ENCODE results near the gene SPART.
"Not testable (repeated sequence)": the region's sequence is repeated elsewhere in the genome, so short reads cannot be mapped to it uniquely, and the experiment has no call there.

SPART gene

DNA sequence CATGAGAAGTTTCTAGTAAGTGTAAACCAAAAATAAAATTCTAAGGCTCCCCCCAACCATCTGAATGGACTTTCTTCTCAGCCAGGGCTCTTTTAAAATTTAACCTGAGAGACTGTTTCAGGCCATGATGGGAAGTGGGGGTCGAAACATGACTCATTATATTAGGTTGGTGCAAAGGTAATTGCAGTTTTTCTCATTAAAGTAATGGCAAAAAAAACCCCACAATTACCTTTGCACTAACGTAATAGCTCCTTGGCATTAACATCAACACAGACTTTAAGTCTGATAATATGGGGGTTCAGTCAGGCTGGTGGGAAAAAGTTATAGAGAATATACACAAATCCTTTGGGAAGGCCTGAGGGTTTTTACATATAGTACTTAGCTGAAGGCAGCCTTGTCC lies 9.4 kb upstream of the SPART start:
- DNase-seq (ENCODE audit: extremely low read depth in 1 of 2, low read depth in 1 of 2) = no peak

- DNase-seq (ENCODE audit: extremely low read depth in 1 of 2, low read depth in 1 of 2) = no peak
These were observed 8.8 kb upstream of the SPART start for GRCh38 chr13:36354842-36355623.

GRCh38 chr13:36353001-36353400 lies 6.8 kb upstream of the SPART start:
- no peak for DNase-seq (ENCODE audit: extremely low read depth in 1 of 2, low read depth in 1 of 2)

DNA sequence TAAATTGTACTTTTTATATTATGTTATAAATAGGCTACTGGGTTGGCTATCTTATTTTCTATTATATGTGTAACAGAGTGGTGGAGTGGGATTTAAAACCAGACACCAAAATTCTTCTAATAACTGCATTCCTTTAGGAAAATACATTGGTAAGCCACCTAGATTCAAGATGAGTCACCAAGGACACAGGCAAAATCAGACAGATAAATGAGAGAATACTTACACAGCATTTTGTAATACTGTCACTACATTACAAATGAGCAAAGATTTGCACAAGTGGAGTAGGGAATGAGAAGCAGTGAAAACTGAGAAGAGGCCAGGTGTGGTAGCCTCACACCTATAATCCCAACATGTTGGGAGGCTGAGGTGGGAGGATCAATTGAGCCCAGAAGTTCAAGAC lies 6.2 kb upstream of the SPART start:
- no peak for DNase-seq (ENCODE audit: extremely low read depth in 1 of 2, low read depth in 1 of 2)

DNA sequence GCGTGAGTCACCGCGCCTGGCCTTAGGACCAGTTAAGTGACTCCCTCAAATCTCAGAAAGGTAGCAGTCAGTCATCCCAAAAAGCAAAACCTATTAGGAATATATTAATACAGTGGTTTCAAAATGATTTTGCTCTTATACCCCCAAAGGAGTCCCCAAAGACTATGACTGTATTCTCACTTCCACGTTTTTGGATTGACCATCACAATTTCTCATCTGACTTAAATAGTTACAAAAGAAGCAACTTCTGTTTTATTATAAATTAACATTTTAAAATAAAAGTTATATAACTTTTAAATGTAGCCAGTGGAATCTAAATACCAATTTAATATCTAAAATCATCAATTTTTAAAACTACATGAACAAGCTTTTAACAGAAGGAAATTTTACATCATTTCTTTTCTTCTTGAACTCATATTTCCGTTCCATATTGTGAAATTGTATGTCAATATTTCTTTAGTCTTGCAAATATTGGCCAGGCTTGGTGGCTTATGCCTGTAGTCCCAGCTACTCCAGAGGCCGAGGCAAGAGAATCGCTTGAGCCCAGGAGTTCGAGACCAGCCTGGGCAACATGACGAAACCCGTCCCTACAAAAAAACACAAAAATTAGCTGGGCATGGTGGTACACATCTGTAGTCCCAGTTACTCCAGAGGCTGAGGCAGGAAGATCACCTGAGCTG lies 1.5 kb upstream of the SPART start:
- DNase-seq (ENCODE audit: extremely low read depth in 1 of 2, low read depth in 1 of 2) = no peak

- DNase-seq (ENCODE audit: extremely low read depth in 1 of 2, low read depth in 1 of 2) = peak in 1 of 2 donors; percentile 10
These were observed 564 bp downstream of the SPART start for GRCh38 chr13:36345438-36346221.

DNA sequence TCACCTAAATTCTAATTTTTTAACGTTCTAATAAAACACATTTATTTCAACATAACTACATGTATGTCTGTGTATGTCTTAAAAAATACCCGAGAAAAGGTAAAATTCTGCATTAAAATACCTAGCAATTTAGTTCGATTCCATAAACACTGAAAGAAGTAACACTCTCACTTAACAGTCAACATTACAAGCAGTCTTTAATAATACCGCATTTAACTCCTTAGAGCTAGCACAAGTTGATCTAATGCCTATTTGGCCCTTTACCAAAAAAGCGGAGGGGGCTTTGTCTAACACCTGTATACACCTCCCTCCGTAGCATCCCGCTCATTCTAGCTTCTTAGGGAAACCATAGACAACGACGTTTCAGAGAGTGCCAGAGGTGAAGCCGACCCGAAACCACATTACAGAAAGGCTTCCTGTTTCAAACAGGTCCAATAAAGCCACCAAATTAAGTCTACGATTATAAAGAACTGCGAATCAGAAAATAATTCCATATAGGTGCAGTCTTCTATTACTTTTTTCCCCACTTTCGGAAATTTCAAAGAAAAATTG lies 1.2 kb downstream of the SPART start:
- DNase-seq (ENCODE audit: extremely low read depth in 1 of 2, low read depth in 1 of 2) = no peak

- no peak for DNase-seq (ENCODE audit: extremely low read depth in 1 of 2, low read depth in 1 of 2)
These were observed 2.0 kb downstream of the SPART start for GRCh38 chr13:36344173-36344572.

GRCh38 chr13:36343766-36344165 lies 2.4 kb downstream of the SPART start:
- no peak for DNase-seq (ENCODE audit: extremely low read depth in 1 of 2, low read depth in 1 of 2)

DNA sequence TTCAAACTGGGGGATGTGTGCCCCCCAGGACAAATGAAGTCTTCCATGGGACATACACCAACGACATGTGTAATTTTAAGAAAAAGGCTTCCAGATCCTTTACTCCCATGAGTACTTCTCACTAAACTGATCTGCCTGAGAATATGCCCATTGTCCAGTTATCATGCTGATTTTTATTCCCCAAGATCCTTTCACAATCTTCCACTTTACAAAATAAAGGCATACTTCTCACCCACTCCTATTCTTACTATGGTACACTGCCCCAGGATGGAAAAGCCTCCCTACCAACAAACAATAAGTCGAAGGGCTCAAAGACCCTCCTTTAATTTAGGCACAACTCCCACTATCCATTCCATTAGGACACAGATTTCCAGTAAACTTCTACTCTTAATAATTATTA lies 3.5 kb downstream of the SPART start:
- no peak for DNase-seq (ENCODE audit: extremely low read depth in 1 of 2, low read depth in 1 of 2)

GRCh38 chr13:36341718-36342117 lies 4.5 kb downstream of the SPART start:
- no peak for DNase-seq (ENCODE audit: extremely low read depth in 1 of 2, low read depth in 1 of 2)

GRCh38 chr13:36339600-36340155 lies 6.5 kb downstream of the SPART start:
- no peak for DNase-seq (ENCODE audit: extremely low read depth in 1 of 2, low read depth in 1 of 2)

- no peak for DNase-seq (ENCODE audit: extremely low read depth in 1 of 2, low read depth in 1 of 2)
These were observed 8.1 kb downstream of the SPART start for GRCh38 chr13:36337938-36338641.

DNA sequence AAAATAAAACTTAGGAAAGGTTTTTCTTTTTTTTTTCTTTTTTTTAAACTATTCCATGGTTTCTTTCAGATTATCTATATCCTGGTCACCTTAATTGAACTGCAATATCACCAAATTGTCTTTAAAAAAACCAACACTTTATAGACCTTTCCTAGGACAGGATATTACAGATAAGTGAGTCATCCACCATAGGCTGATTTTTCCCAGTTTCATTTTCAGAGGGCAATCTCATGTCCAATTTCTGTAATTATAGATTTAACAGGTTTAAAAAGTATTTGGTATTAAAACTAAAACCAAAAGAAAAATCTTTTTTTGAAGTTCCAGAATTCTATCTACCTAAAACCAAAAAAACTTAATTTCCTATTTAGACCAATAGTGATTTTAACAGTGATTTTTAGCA lies 13.2 kb downstream of the SPART start:
- no peak for DNase-seq (ENCODE audit: extremely low read depth in 1 of 2, low read depth in 1 of 2)

DNA sequence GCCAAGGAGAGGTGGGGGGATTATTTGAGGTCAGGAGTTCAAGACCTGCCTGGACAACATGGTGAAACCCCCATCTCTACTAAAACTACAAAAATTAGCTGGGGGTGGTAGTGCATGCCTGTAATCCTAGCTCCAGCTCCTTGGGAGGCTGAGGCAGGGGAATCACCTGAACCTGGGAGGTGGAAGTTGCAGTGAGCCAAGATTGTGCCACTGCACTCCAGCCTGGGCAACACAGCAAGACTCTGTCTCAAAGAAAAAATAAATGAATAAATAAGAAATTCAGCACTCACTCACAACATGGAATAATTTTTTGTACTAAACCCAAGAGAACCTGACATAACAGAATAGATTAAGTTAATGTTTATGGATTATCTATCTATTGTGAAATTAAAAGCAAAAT lies 13.9 kb downstream of the SPART start:
- DNase-seq (ENCODE audit: extremely low read depth in 1 of 2, low read depth in 1 of 2) = not testable (repeated sequence)

GRCh38 chr13:36331280-36331679 lies 14.9 kb downstream of the SPART start:
- DNase-seq (ENCODE audit: extremely low read depth in 1 of 2, low read depth in 1 of 2) = no peak

GRCh38 chr13:36329361-36329760 lies 16.8 kb downstream of the SPART start:
- DNase-seq (ENCODE audit: extremely low read depth in 1 of 2, low read depth in 1 of 2) = no peak

DNA sequence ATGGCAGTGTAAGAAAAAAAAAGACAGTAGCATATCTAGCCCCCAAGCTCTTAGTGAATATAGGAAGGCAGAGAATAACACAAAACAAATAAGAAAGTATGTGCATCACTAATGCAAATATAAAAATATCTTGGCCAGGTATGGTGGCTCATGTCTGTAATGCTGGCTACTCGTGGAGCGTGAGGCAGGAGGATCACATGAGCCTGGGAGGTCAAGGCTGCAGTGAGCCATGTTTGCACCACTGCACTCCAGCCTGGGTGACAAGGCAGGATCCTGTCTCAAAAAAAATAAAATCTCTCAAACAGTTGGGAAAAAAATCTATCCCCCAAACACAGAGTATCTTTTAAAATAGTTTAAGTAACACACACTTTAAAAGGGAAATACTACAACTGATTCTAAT lies 17.4 kb downstream of the SPART start:
- no peak for DNase-seq (ENCODE audit: extremely low read depth in 1 of 2, low read depth in 1 of 2)

- no peak for DNase-seq (ENCODE audit: extremely low read depth in 1 of 2, low read depth in 1 of 2)
These were observed 20.3 kb downstream of the SPART start for GRCh38 chr13:36325912-36326311.

DNA sequence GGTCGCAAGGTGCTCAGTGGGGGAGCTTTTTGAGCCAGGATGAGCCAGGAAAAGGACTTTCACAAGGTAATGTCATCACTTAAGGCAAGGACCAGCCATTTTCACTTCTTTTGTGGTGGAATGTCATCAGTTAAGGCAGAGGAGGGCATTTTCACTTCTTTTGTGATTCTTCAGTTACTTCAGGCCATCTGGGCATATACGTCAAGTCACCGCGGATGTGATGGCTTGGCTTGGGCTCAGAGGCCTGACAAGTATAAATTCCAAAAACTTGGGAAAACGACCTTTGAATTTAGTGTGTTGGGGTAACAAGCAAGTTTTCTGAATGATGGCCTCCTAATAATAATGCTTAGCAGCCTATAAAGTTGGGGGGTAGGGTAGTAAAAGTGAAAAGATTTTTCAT lies 21.3 kb downstream of the SPART start:
- not testable (repeated sequence) for DNase-seq (ENCODE audit: extremely low read depth in 1 of 2, low read depth in 1 of 2)

Data from activated CD8-positive, alpha-beta memory T cell treated with anti-CD3 and anti-CD28 coated beads for 1 hour (primary cell).